GM18858 (cell line): Measurements from ENCODE around the gene TUBA1C.
"Not testable (repeated sequence)": the region's sequence is repeated elsewhere in the genome, so short reads cannot be mapped to it uniquely, and the experiment has no call there.

ENCODE experiments used
- ATAC-seq: cut with Tn5 transposase; IDR thresholded peaks from one replicate; pipeline ENCODE4 v1.9.1; 2021; ENCODE audit not compliant: unreplicated experiment

The TUBA1C gene

GRCh38 chr12:49305762-49306510 lies 41.1 kb downstream of the TUBA1C start:
- ATAC-seq, result no peak

GRCh38 chr12:49309386-49309785 lies 44.5 kb downstream of the TUBA1C start:
- ATAC-seq, result no peak

- ATAC-seq, result not testable (repeated sequence)
Measured at GRCh38 chr12:49310451-49311000, 45.6 kb downstream of the TUBA1C start.

GRCh38 chr12:49314811-49315210 lies 49.9 kb downstream of the TUBA1C start:
- no peak for ATAC-seq

- not testable (repeated sequence) for ATAC-seq
Measured at GRCh38 chr12:49317118-49317517, 52.2 kb downstream of the TUBA1C start.

- not testable (repeated sequence) for ATAC-seq
Measured at GRCh38 chr12:49320411-49321103, 55.7 kb downstream of the TUBA1C start.

- no peak for ATAC-seq
Measured at GRCh38 chr12:49322367-49322707, 57.5 kb downstream of the TUBA1C start.

GRCh38 chr12:49322708-49323523 lies 58.0 kb downstream of the TUBA1C start, which contains the start of gene TROAP:
Gene TROAP (plus strand): TSS chr12:49323255. CDS start chr12:49323609, 354 bp downstream.
- peak; percentile 91 for ATAC-seq

GRCh38 chr12:49323524-49324097 lies 58.7 kb downstream of the TUBA1C start:
- no peak for ATAC-seq
